Panc1 (cell line): ENCODE results near the gene LPIN2. TPM values are rescaled to one million over a fixed set of nuclear protein-coding genes. Genes with fewer than 3 reads are reported as not detected.
"Not testable (repeated sequence)": the region's sequence is repeated elsewhere in the genome, so short reads cannot be mapped to it uniquely, and the experiment has no call there.

Experiments used
- ATAC-seq: fragments of 200-7000 bp; cut with Tn5 transposase; 2 replicates; pipeline ENCODE4 v1.9.1; 2020; ENCODE audit warnings: mild to moderate bottlenecking, moderate library complexity
- BruUV-seq: library from RNA; stranded (reverse); fragments of 400-500 nt; replicated peaks from 2 replicates; lab custom pipeline; 2021; lab: Mats Ljungman, UMichigan
- CTCF ChIA-PET: fragments of 300-600 bp; sonication (Branson Sonifier 250); formaldehyde crosslinking; loops from one replicate; lab custom pipeline; 2022; ENCODE audit warnings: antibody characterized with exemption; lab: Charles Lee
- POLR2A ChIA-PET: fragments of 300-600 bp; sonication (Branson Sonifier 250); formaldehyde crosslinking; loops from one replicate; lab custom pipeline; 2022; ENCODE audit warnings: antibody characterized with exemption; lab: Charles Lee
- DNase-seq: peaks from one replicate; pipeline ENCODE4 v3.0.0-alpha.2; 2010; ENCODE audit warnings: low read depth, low spot score
- H3K27ac ChIP-seq: 2 replicates; pipeline ENCODE4 v1.5.1; 2011; ENCODE audit warnings: mild to moderate bottlenecking, low read length, inconsistent platforms
- H3K27me3 ChIP-seq: fragments of 200-500 bp; sonication (Bioruptor generic); 2 replicates; pipeline ENCODE4 v1.6.0; 2014; ENCODE audit warnings: low read length, inconsistent platforms; ENCODE audit not compliant: control insufficient read depth, insufficient read depth
- H3K36me3 ChIP-seq: fragments of 200-500 bp; sonication (Bioruptor generic); 2 replicates; pipeline ENCODE4 v1.5.1; 2014; ENCODE audit warnings: inconsistent platforms, mild to moderate bottlenecking, low read length, moderate library complexity; ENCODE audit not compliant: control insufficient read depth, insufficient read depth
- H3K4me1 ChIP-seq: 2 replicates; pipeline ENCODE4 v1.5.1; 2011; ENCODE audit warnings: inconsistent platforms, mild to moderate bottlenecking, low read length, moderate library complexity; ENCODE audit not compliant: control insufficient read depth, insufficient read depth
- H3K4me3 ChIP-seq, 2 experiments: 2 replicates each; pipeline ENCODE4 v1.5.1; 2011 to 2012; ENCODE audit warnings: low read depth in 2 of 2, low read length in 2 of 2, mild to moderate bottlenecking in 2 of 2, inconsistent platforms in 1 of 2, moderate library complexity in 1 of 2
- H3K9me3 ChIP-seq: fragments of 200-500 bp; sonication (Bioruptor generic); 2 replicates; pipeline ENCODE4 v1.5.1; 2014; ENCODE audit warnings: low read depth, mild to moderate bottlenecking, inconsistent platforms, low read length, moderate library complexity; ENCODE audit not compliant: control insufficient read depth, insufficient read depth
- CTCF ChIP-seq: fragments of 450-650 bp; IDR thresholded peaks from 2 replicates; pipeline ENCODE4 v1.5.1; 2017; ENCODE audit warnings: mild to moderate bottlenecking
- POLR2AphosphoS5 ChIP-seq: IDR thresholded peaks from 2 replicates; pipeline ENCODE4 v1.6.1; 2012; ENCODE audit warnings: mild to moderate bottlenecking, low read depth, low read length, moderate library complexity
- REST ChIP-seq, 2 experiments: IDR thresholded peaks; 2 replicates each; pipeline ENCODE4 v1.6.1; 2011 to 2012; ENCODE audit warnings: low read depth in 2 of 2, control low read depth in 1 of 2, low read length in 1 of 2, mild to moderate bottlenecking in 1 of 2, moderate library complexity in 1 of 2; ENCODE audit not compliant: insufficient read depth in 1 of 2
- SIN3A ChIP-seq: IDR thresholded peaks from 2 replicates; pipeline ENCODE4 v1.6.1; 2012; ENCODE audit warnings: low read depth, mild to moderate bottlenecking, low read length, moderate library complexity, borderline replicate concordance; ENCODE audit not compliant: insufficient read depth
- TCF7L2 ChIP-seq: IDR thresholded peaks from 2 replicates; pipeline ENCODE4 v1.6.1; 2011; ENCODE audit warnings: mild to moderate bottlenecking, low read depth, low read length, inconsistent platforms
- in situ Hi-C: cut with HindIII; loops from 2 replicates; pipeline ENCODE4 v1.10.0; 2016; ENCODE audit warnings: low sequenced_read_pairs, low pct_unique_long_range_greater_than_20kb
- intact Hi-C: fragments of 100-400 bp; cut with micrococcal nuclease; formaldehyde crosslinking; loops from one replicate; pipeline ENCODE4 v1.10.0; 2022; ENCODE audit not compliant: unreplicated experiment
- total RNA-seq: library from RNA; stranded (reverse); gene quantifications from one replicate; pipeline ENCODE4 v1.2.1, GENCODE V29; 2021; ENCODE audit not compliant: unreplicated experiment

The LPIN2 gene
- total RNA-seq, 1 experiment from 2014 or later: 38.3 TPM

GRCh38 chr18:3008541-3008940, 4.4 kb downstream of the LPIN2 start:
- no peak overlapping the region for H3K27ac ChIP-seq
- ATAC-seq (no peak), DNase-seq (peak; percentile 20)
- ChIA-PET CTCF (no interaction called here), POLR2A (interaction anchor here (0.6 to 1.1 kb wide), 4 partner anchors 20 to 277 kb away, joined by 3 to 12 read pairs (median 5); no protein-coding TSS in a partner anchor)
- H3K4me1 ChIP-seq: peaks cover 16% of the 10 kb centered on the region
- H3K27me3 ChIP-seq: no peaks in the 10 kb centered on the region
- intact Hi-C loops: no loop called here
- no peaks in the 10 kb centered on the region for H3K9me3 ChIP-seq
- no TSS peak for BruUV-seq
- H3K4me3 ChIP-seq: no peak overlapping the region
- no peak for TF ChIP-seq TCF7L2
- in situ Hi-C loops: no loop called here
- no peaks in the 10 kb centered on the region for H3K36me3 ChIP-seq

GRCh38 chr18:3007491-3007890, 5.5 kb downstream of the LPIN2 start:
- no peaks in the 10 kb centered on the region for H3K36me3 ChIP-seq
- DNase-seq: no peak
- no peak overlapping the region for H3K4me3 ChIP-seq
- in situ Hi-C loops (no loop called here), intact Hi-C loops (no loop called here)
- no peak for ATAC-seq
- ChIA-PET CTCF (no interaction called here), POLR2A (interaction anchor here (0.7 to 1.1 kb wide), 2 partner anchors 26 to 935 kb away, joined by 3 read pairs; no protein-coding TSS in a partner anchor)
- no peaks in the 10 kb centered on the region for H3K27me3 ChIP-seq
- no TSS peak for BruUV-seq
- TF ChIP-seq POLR2AphosphoS5: no peak
- TF ChIP-seq SIN3A: no peak
- no peak for TF ChIP-seq REST (IDR thresholded peaks at IDR 0.05; ENCODE audit: insufficient read depth in 1 of 2, low read depth in 2 of 2, low read length in 1 of 2)
- no peak for TF ChIP-seq CTCF
- TF ChIP-seq TCF7L2: no peak
- H3K27ac ChIP-seq: no peak overlapping the region
- H3K4me1 ChIP-seq: peaks cover 19% of the 10 kb centered on the region
- H3K9me3 ChIP-seq: no peaks in the 10 kb centered on the region

- TF ChIP-seq SIN3A: no peak
- no peak for TF ChIP-seq POLR2AphosphoS5
- TF ChIP-seq TCF7L2: no peak
- TF ChIP-seq CTCF: no peak
- no peak for TF ChIP-seq REST (IDR thresholded peaks at IDR 0.05; ENCODE audit: insufficient read depth in 1 of 2, low read depth in 2 of 2, low read length in 1 of 2)
- in situ Hi-C loops: no loop called here
- intact Hi-C loops: no loop called here
- ChIA-PET POLR2A (no interaction called here), CTCF (interaction anchor here (1.0 kb wide), 1 partner anchor 58 kb away, joined by 5 read pairs; no protein-coding TSS in a partner anchor)
- no peak overlapping the region for H3K4me3 ChIP-seq
- H3K27me3 ChIP-seq: no peaks in the 10 kb centered on the region
- ATAC-seq (no peak), DNase-seq (no peak)
- no peak overlapping the region for H3K27ac ChIP-seq
- H3K4me1 ChIP-seq: peaks cover 10% of the 10 kb centered on the region; the same call in 1 of the 2 replicates
- no TSS peak for BruUV-seq
- H3K9me3 ChIP-seq: no peaks in the 10 kb centered on the region
- H3K36me3 ChIP-seq: no peaks in the 10 kb centered on the region; the same call in 1 of the 2 replicates
Observed at GRCh38 chr18:3005462-3005861, 7.5 kb downstream of the LPIN2 start.

- POLR2A ChIA-PET, BruUV-seq: not testable (repeated sequence)
- intact Hi-C loops: loop anchor here (1.0 kb wide), 1 partner anchor 11 kb away; no protein-coding TSS in a partner anchor
Observed at GRCh38 chr18:3003766-3004165, 9.2 kb downstream of the LPIN2 start.

More at GRCh38 chr18:3003766-3004165, 9.2 kb downstream of the LPIN2 start:
- H3K27me3 ChIP-seq, DNase-seq, H3K4me1 ChIP-seq, in situ Hi-C loops, H3K4me3 ChIP-seq, CTCF ChIA-PET, H3K27ac ChIP-seq, ATAC-seq, H3K36me3 ChIP-seq, H3K9me3 ChIP-seq: not testable (repeated sequence)
